Subcutaneous abdominal adipose tissue (tissue), 5 donors: ENCODE measurements around the gene SCAPER.

Source experiments
- H3K27ac ChIP-seq: one replicate; pipeline ENCODE4 v1.7.0; 2013; ENCODE audit warnings: low read depth, mild to moderate bottlenecking, inconsistent platforms, low read length, moderate library complexity
- H3K27me3 ChIP-seq, 5 donors: one replicate each; pipeline ENCODE4 v1.7.0; 2013; ENCODE audit warnings: low read length in 5 of 5, inconsistent platforms in 1 of 5; ENCODE audit not compliant: control insufficient read depth in 5 of 5, insufficient read depth in 4 of 5
- H3K36me3 ChIP-seq, 5 donors: one replicate each; pipeline ENCODE4 v1.7.0; 2013; ENCODE audit warnings: low read length in 5 of 5; ENCODE audit not compliant: control insufficient read depth in 5 of 5, insufficient read depth in 5 of 5
- H3K4me1 ChIP-seq, 5 donors: one replicate each; pipeline ENCODE4 v1.7.0; 2013; ENCODE audit warnings: low read length in 5 of 5, mild to moderate bottlenecking in 3 of 5, moderate library complexity in 1 of 5; ENCODE audit not compliant: control insufficient read depth in 5 of 5, insufficient read depth in 5 of 5
- H3K4me3 ChIP-seq, 5 donors: one replicate each; pipeline ENCODE4 v1.7.0; 2013; ENCODE audit warnings: low read length in 5 of 5, low read depth in 1 of 5
- H3K9ac ChIP-seq, 5 donors: one replicate each; pipeline ENCODE4 v1.7.0; 2013; ENCODE audit warnings: low read length in 5 of 5, mild to moderate bottlenecking in 4 of 5, moderate library complexity in 3 of 5
- H3K9me3 ChIP-seq, 5 donors: one replicate each; pipeline ENCODE4 v1.7.0; 2013; ENCODE audit warnings: low read length in 5 of 5; ENCODE audit not compliant: control insufficient read depth in 5 of 5
- donor health status: healthy.
- donor health status: healthy.
- donor health status: healthy.
- donor health status: healthy.
- donor health status: healthy.

The SCAPER gene

GRCh38 chr15:76576523-76577279 lies 328.4 kb downstream of the SCAPER start:
- Histone ChIP-seq H3K4me3 (no peak overlapping the region), H3K4me1 (peaks cover 0 to 20% (median 11%) of the 10 kb centered on the region in 5 donors), H3K9me3 (peaks cover 0 to 6% (median 5%) of the 10 kb centered on the region in 5 donors), H3K36me3 (no peaks in the 10 kb centered on the region), H3K27ac (no peak overlapping the region), H3K9ac (peak overlapping the region in 1 of 5 donors; percentile 36), H3K27me3 (no peaks in the 10 kb centered on the region)

DNA sequence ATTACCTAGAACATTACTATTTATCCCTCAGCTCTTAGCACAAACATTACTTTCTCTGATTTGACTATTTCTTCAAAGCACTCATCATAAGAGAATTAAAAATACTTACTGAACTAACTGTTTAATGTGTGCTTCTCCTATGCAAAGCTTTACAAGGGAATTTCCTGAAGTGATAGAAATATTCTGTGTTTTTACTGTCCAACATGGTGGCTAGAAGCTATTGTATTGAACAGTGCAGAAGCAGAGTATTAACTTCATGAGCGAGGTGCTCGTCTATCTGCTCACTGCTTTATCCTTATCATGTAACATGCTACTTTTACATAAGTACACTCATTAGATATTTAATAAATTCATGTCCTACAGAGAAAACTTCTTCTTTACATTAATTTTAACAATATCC lies 329.5 kb downstream of the SCAPER start:
- H3K27me3 ChIP-seq, result no peaks in the 10 kb centered on the region
- no peaks in the 10 kb centered on the region for H3K36me3 ChIP-seq
- peaks cover 0 to 20% (median 11%) of the 10 kb centered on the region in 5 donors for H3K4me1 ChIP-seq
- H3K9ac ChIP-seq, result no peak overlapping the region
- no peak overlapping the region for H3K27ac ChIP-seq
- no peak overlapping the region for H3K4me3 ChIP-seq
- no peaks in the 10 kb centered on the region for H3K9me3 ChIP-seq

DNA sequence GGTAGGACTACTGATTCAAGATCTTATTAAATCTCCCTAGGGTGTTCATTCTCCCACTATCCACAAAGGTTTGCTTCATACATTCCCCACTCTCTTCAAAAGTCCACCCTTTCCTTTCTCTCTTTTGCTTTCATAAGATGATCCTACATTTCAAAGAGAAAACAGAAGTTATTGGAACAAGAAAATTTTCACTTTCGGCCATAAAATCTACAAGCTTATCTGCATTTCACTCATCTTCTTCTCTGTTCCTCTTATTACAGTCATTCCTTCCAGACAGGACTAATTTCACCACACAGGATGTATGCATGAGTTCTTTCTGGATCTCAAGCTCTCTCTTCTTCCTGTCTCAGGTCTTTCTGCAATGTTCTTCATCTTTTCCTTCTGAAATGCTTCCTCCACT lies 329.9 kb downstream of the SCAPER start:
- no peaks in the 10 kb centered on the region for H3K9me3 ChIP-seq
- no peak overlapping the region for H3K4me3 ChIP-seq
- no peaks in the 10 kb centered on the region for H3K27me3 ChIP-seq
- H3K9ac ChIP-seq, result no peak overlapping the region
- peaks cover 0 to 20% (median 11%) of the 10 kb centered on the region in 5 donors for H3K4me1 ChIP-seq
- H3K27ac ChIP-seq, result no peak overlapping the region
- no peaks in the 10 kb centered on the region for H3K36me3 ChIP-seq

DNA sequence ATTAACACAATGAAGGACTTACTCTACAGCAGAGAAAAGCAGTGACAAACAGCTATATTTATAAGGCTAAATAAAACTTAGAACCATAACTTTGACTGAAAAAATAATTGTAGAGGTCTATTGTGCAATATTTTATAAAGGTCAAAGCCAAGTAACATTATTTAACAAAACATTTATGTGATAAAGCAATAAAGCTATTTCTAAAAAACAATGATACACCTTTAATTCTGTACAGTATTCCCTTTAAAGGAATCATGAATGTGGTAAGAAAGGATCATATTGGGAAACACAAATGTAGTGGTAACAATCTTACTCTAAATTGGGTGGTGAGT lies 332.2 kb downstream of the SCAPER start:
- no peak overlapping the region for H3K27ac ChIP-seq
- H3K4me1 ChIP-seq, result peaks cover 0 to 20% (median 11%) of the 10 kb centered on the region in 5 donors
- H3K27me3 ChIP-seq, result no peaks in the 10 kb centered on the region
- no peaks in the 10 kb centered on the region for H3K9me3 ChIP-seq
- H3K36me3 ChIP-seq, result no peaks in the 10 kb centered on the region
- H3K9ac ChIP-seq, result no peak overlapping the region
- no peak overlapping the region for H3K4me3 ChIP-seq

DNA sequence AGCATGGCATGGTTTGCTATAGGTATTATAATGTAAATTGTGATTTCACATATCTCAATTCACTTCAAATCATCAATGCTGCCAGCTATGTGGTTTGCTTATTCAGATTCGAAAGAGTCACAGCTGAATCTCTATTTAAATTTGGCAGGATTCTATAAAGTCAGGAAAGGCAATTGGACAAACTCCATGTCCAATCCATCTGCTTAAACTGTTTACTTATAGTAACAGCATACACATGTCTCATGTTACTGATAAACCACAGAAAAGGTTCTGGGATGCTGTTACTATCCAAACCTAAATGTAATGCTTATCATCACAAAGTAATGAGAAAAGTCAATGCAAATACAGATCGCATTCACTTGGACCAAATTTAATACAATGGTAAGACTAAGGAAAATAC lies 338.9 kb downstream of the SCAPER start:
- Histone ChIP-seq H3K27me3 (no peaks in the 10 kb centered on the region), H3K4me3 (no peak overlapping the region), H3K4me1 (no peaks in the 10 kb centered on the region), H3K27ac (no peak overlapping the region), H3K9me3 (peaks cover 0 to 8% (median 3%) of the 10 kb centered on the region in 5 donors), H3K9ac (no peak overlapping the region), H3K36me3 (peaks cover 0 to 9% (median 0%) of the 10 kb centered on the region in 5 donors)

- H3K27me3 ChIP-seq, result no peaks in the 10 kb centered on the region
- peaks cover 0 to 8% (median 3%) of the 10 kb centered on the region in 5 donors for H3K9me3 ChIP-seq
These were observed 339.8 kb downstream of the SCAPER start for GRCh38 chr15:76565366-76565765.

DNA sequence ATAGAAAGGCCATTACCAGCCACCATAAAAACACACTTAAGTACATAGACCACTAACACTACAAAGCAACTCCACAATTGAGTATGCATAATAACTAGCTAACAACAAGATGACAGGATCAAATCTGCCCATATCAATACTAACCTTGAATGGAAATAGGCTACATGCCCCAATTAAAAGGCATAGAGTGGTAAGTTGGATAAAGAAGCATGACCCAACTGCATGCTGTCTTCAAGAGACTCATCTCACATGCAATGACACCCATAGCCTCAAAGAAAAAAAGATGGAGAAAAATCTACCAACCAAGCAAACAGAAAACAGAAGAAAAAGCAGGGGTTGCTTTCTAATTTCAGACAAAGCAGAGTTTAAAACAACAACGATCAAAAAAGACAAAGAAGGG lies 349.9 kb downstream of the SCAPER start:
- H3K27ac ChIP-seq, result no peak overlapping the region
- H3K9me3 ChIP-seq, result peaks cover 0 to 2% (median 0%) of the 10 kb centered on the region in 5 donors
- peaks cover 0 to 2% (median 0%) of the 10 kb centered on the region in 5 donors for H3K36me3 ChIP-seq
- no peak overlapping the region for H3K9ac ChIP-seq
- H3K4me1 ChIP-seq, result no peaks in the 10 kb centered on the region
- no peaks in the 10 kb centered on the region for H3K27me3 ChIP-seq
- no peak overlapping the region for H3K4me3 ChIP-seq

More at GRCh38 chr15:76565366-76565765, 339.8 kb downstream of the SCAPER start:
- Histone ChIP-seq H3K36me3 (peaks cover 0 to 9% (median 0%) of the 10 kb centered on the region in 5 donors), H3K27ac (no peak overlapping the region), H3K4me1 (no peaks in the 10 kb centered on the region), H3K9ac (no peak overlapping the region), H3K4me3 (no peak overlapping the region)

DNA sequence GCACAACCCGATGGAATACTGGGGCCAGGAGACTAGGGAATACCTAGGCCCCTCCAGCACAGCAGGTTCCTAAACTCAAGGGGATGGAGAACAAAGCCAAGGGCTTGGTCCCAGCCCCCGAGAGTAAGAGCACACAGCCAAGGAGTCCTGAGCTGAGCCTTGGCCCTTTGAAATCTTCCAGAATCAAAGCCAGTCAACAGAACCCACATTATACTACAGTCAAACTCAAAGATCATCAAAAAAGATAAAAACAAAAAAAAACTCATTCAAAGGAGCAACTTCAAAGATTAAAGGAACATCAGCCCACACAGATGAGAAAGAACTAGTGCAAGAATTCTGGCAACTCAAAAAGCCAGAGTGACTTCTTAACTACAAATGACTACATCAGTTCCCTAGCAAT lies 351.6 kb downstream of the SCAPER start:
- Histone ChIP-seq H3K27me3 (no peaks in the 10 kb centered on the region), H3K36me3 (peaks cover 0 to 2% (median 0%) of the 10 kb centered on the region in 5 donors), H3K9ac (no peak overlapping the region), H3K4me3 (no peak overlapping the region), H3K9me3 (peaks cover 0 to 4% (median 0%) of the 10 kb centered on the region in 5 donors), H3K27ac (no peak overlapping the region), H3K4me1 (no peaks in the 10 kb centered on the region)

- Histone ChIP-seq H3K4me1 (no peaks in the 10 kb centered on the region), H3K4me3 (no peak overlapping the region), H3K27ac (no peak overlapping the region), H3K9ac (no peak overlapping the region), H3K9me3 (peaks cover 0 to 4% (median 0%) of the 10 kb centered on the region in 5 donors), H3K27me3 (no peaks in the 10 kb centered on the region), H3K36me3 (peaks cover 0 to 2% (median 0%) of the 10 kb centered on the region in 5 donors)
These were observed 352.0 kb downstream of the SCAPER start for GRCh38 chr15:76553102-76553501.

DNA sequence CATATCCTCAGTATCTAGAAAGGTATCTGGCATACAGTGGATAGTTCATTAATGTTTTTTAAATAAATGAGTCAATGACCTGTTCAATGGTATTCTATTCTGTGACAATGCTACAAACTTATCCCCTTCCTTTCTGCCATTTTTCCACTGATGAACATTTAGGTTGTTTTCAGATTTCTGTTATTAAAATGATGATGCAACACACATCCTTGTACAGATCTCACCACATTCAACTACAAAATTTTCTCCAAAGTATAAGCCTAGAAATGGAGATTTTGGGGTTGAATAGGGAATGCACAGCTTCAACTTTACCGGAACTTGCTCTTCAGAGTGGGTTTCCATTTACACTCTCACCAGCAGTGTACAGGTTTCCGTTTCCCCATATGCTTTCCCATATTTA lies 358.3 kb downstream of the SCAPER start:
- Histone ChIP-seq H3K27ac (no peak overlapping the region), H3K4me3 (no peak overlapping the region), H3K27me3 (no peaks in the 10 kb centered on the region), H3K9me3 (peaks cover 0 to 4% (median 0%) of the 10 kb centered on the region in 5 donors), H3K9ac (no peak overlapping the region), H3K4me1 (no peaks in the 10 kb centered on the region), H3K36me3 (no peaks in the 10 kb centered on the region)
